Measurements from ENCODE around the gene FICD. TPM values are rescaled to one million over a fixed set of nuclear protein-coding genes. Genes with fewer than 3 reads are reported as not detected.

The FICD gene
- total RNA-seq, 2 experiments from 2014 or later: 8.4 to 9.0 TPM

GRCh38 chr12:108568338-108569154 is 53.5 kb downstream of the FICD start:
- H3K36me3 ChIP-seq (ENCODE audit: insufficient read depth, low read length): peaks cover 58% of the 10 kb centered on the region
- H3K4me3 ChIP-seq (ENCODE audit: low read depth, low read length, poor library complexity, severe bottlenecking): peak overlapping the region; percentile 15
- peak; percentile 93 for DNase-seq (ENCODE audit: low spot score)
- no peak overlapping the region for H2AFZ ChIP-seq (ENCODE audit: low read length)
- H3K9me3 ChIP-seq (ENCODE audit: low read length): no peaks in the 10 kb centered on the region
- peak overlapping the region; percentile 83 for H3K4me2 ChIP-seq (ENCODE audit: low read length)
- TSS peak; percentile 89 for BruUV-seq (replicated peaks)
- H3K27ac ChIP-seq (ENCODE audit: low read depth, low read length, poor library complexity, severe bottlenecking): peak overlapping the region; percentile 93
- TF ChIP-seq CTCF (conservative IDR thresholded peaks at IDR 0.05; ENCODE audit: low read length) (no peak), EZH2phosphoT487 (IDR thresholded peaks at IDR 0.05; ENCODE audit: borderline replicate concordance, low read depth, low read length) (no peak)
- no peaks in the 10 kb centered on the region for H4K20me1 ChIP-seq (ENCODE audit: insufficient read depth, low read length)
- peaks cover 19% of the 10 kb centered on the region; the same call in 1 of the 2 replicates for H3K79me2 ChIP-seq (ENCODE audit: insufficient read depth, low read depth, low read length)
- H3K9me2 ChIP-seq (ENCODE audit: insufficient read depth, low read length): no peaks in the 10 kb centered on the region
- POLR2A ChIA-PET: interaction anchor here (0.6 to 15.0 kb wide), 11 partner anchors 7 to 487 kb away, joined by 3 to 309 read pairs (median 5); partner anchors contain the start of genes SART3, SELPLG and TMEM119
- CTCF ChIA-PET (ENCODE audit: unreplicated experiment): interaction anchor here (0.6 to 1.7 kb wide), 6 partner anchors 9 to 493 kb away, joined by 3 to 10 read pairs (median 3); no protein-coding TSS in a partner anchor
- peaks cover 99% of the 10 kb centered on the region for H3K4me1 ChIP-seq (ENCODE audit: insufficient read depth, low read length, poor library complexity, severe bottlenecking)
- intact Hi-C loops (cut with micrococcal nuclease; ENCODE audit: unreplicated experiment): loop anchor here (2.0 kb wide), 1 partner anchor 66 kb away; no protein-coding TSS in a partner anchor

Other genes with a start within 250 kb of the FICD start
- not detected in 2 replicates for gene CMKLR1, start 176.0 kb upstream of the FICD start, total RNA-seq (2014; rRNA removed; shearing (Covaris generic))
- gene CMKLR1, start 176.0 kb upstream of the FICD start, total RNA-seq (2022): not detected in 2 replicates
- 211 and 238 TPM in 2 replicates for gene SART3, start 45.9 kb downstream of the FICD start, total RNA-seq (2014; rRNA removed; shearing (Covaris generic))
- 130 and 143 TPM in 2 replicates for gene SART3, start 45.9 kb downstream of the FICD start, total RNA-seq (2022)
- gene ISCU, start 47.3 kb downstream of the FICD start, total RNA-seq (2014; rRNA removed; shearing (Covaris generic)): 137 and 146 TPM in 2 replicates
- 123 and 130 TPM in 2 replicates for gene ISCU, start 47.3 kb downstream of the FICD start, total RNA-seq (2022)
- gene TMEM119, start 82.8 kb downstream of the FICD start, total RNA-seq (2014; rRNA removed; shearing (Covaris generic)): not detected in 2 replicates
- not detected in 2 replicates for gene TMEM119, start 82.8 kb downstream of the FICD start, total RNA-seq (2022)
- 16.9 and 20.0 TPM in 2 replicates for gene SELPLG, start 118.6 kb downstream of the FICD start, total RNA-seq (2014; rRNA removed; shearing (Covaris generic))
- 21.0 and 25.3 TPM in 2 replicates for gene SELPLG, start 118.6 kb downstream of the FICD start, total RNA-seq (2022)
- gene CORO1C, start 216.2 kb downstream of the FICD start, total RNA-seq (2014; rRNA removed; shearing (Covaris generic)): 74.7 and 76.3 TPM in 2 replicates
- 127 and 148 TPM in 2 replicates for gene CORO1C, start 216.2 kb downstream of the FICD start, total RNA-seq (2022)